ENCODE results near the gene COPB1.

DNA sequence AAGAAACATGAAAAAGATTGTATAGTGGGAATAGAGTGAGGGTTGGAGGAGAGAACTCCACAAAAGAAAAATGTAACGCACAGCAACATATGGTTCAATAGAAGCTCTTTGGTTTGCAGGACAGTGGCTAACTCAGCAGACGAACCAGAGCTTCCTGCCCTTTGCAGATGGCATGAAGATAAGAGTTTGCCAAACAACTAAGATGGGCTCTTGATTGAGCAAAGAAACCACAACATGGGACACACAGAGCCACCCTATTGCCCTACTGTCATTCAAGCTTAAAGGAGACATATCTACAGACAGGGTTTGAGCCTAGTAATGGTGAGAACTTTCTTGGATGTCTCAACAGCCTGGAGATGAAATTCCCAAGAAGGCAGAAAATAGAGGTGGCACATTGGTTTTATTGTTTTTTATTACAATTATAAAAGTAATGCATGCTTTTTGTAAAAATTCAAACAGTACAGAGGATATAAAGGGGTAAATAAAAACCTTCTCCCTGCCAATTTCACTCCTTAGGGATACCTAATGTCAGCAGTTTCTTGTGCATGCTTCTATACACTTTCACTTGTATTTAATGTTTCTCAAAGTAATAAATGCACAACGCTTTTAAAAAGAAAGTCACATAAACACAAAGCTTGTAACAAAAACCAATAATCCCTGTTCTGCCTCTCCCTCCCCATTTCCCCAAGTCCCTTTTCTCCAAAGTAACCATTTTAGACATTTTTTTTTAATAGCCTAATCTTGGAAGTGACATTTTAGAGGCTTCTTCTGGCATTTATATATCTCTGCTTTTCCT is 63.7 kb downstream of the COPB1 start:
- TF ChIP-seq, protein P1, sequence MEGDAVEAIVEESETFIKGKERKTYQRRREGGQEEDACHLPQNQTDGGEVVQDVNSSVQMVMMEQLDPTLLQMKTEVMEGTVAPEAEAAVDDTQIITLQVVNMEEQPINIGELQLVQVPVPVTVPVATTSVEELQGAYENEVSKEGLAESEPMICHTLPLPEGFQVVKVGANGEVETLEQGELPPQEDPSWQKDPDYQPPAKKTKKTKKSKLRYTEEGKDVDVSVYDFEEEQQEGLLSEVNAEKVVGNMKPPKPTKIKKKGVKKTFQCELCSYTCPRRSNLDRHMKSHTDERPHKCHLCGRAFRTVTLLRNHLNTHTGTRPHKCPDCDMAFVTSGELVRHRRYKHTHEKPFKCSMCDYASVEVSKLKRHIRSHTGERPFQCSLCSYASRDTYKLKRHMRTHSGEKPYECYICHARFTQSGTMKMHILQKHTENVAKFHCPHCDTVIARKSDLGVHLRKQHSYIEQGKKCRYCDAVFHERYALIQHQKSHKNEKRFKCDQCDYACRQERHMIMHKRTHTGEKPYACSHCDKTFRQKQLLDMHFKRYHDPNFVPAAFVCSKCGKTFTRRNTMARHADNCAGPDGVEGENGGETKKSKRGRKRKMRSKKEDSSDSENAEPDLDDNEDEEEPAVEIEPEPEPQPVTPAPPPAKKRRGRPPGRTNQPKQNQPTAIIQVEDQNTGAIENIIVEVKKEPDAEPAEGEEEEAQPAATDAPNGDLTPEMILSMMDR (IDR thresholded peaks at IDR 0.05) = no peak
- no peak for TF ChIP-seq POLR2A (IDR thresholded peaks at IDR 0.05)

All from transverse colon (tissue), 3 donors.